Activated T-cell treated with anti-CD3 and anti-CD28 coated beads for 48 hours (primary cell): Measurements from ENCODE around the gene INPP5K.
A peak's percentile ranks its signal among the peaks of the same experiment; 100 is the strongest.

Source experiments
- DNase-seq: peaks from one replicate; pipeline ENCODE4 v3.0.0-alpha.2; 2020; ENCODE audit warnings: low read depth

INPP5K gene

GRCh38 chr17:1505586-1505985, 10.8 kb downstream of the INPP5K start:
- no peak for DNase-seq

DNA sequence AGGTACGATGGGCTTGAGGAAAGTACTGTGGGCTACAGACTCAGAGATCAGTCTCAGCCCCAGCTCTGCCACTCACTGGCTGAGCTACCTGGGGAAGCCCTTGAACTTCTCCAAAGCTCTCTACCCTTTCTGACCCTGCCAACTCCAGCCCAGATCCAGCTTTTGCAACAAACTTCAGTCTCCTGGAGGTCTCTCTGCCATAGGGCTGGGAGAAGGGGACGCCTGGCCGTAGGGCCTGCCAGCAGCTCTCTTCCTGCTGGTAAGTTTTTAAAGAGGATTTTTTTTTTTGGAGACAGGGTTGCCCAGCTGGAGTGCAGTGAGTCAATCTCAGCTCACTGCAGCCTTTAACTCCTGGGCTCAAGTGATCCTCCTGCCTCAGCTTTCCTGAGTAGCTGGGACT, 11.5 kb downstream of the INPP5K start:
- DNase-seq, result no peak

DNA sequence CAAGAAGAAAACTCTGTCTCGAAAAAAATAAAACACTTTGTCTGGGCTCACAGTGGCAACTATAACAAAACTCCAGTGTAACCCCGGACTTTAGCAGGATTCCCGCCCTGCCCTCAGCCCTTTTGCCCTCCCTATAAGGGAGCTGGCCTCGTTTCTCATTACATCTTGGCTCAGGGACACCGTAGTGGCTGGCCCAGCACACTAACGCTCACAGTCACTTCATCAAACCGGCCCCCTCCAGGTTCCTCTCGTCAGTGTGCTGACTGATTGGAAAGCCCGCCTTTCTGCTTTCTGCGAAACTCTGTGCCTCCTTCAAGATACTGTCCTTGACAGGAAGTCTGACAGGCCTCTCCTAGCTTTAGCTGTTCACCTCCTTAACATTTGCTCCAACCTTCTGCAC, 12.7 kb downstream of the INPP5K start:
- no peak for DNase-seq

- DNase-seq, result no peak
Measured at GRCh38 chr17:1498869-1499268, 17.5 kb downstream of the INPP5K start.

- DNase-seq, result no peak
Measured at GRCh38 chr17:1498233-1498632, 18.2 kb downstream of the INPP5K start.

- no peak for DNase-seq
Measured at GRCh38 chr17:1497831-1498230, 18.6 kb downstream of the INPP5K start.

GRCh38 chr17:1496869-1497268, 19.5 kb downstream of the INPP5K start:
- no peak for DNase-seq

GRCh38 chr17:1495265-1495989, 21.0 kb downstream of the INPP5K start:
- no peak for DNase-seq

DNA sequence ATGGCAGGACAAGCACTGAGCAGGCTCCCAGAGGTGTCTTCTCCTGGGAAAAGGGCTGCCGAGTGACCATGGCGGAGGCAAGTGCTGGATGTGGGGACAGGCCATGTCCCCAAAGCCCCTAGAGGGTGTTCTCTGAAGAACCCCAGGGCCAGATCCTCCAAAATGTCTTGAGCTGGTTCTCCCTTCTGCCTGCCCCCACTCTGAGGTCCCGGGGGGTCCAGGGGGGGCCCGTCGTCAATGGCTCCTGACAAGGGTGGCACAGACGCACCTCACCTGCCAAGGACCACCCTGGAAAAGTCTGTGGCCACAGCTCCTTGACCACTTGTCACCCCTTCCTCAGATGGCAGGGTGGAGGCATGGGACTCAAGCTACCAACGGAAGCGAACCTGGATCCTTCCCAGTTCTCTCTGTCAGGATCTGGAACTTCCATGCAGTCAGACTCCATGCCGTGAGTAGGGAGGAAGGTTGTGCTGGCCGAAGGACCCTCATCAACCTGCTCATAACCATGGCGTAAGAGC, 21.6 kb downstream of the INPP5K start:
- DNase-seq, result no peak

DNA sequence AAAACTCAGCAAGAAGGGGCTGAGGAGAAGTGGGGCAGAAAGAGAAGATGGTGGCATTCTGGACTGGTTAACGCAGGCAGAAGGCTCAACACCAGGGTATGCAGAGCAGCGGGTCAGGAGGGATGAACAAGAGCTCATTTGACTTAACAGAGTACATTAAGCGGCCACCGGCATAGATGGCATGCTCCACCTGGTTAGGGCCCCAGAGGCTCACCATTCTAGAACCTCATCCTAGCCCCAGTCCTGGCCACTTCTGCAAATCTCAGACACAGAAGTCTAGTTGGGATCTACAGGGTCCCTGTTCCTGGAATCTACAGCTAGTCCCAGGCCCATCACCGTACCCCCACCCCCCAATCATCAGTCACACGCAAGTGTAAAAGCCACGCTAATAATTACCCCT, 22.2 kb downstream of the INPP5K start:
- no peak for DNase-seq

GRCh38 chr17:1493291-1493980, 23.0 kb downstream of the INPP5K start:
- DNase-seq, result no peak

DNA sequence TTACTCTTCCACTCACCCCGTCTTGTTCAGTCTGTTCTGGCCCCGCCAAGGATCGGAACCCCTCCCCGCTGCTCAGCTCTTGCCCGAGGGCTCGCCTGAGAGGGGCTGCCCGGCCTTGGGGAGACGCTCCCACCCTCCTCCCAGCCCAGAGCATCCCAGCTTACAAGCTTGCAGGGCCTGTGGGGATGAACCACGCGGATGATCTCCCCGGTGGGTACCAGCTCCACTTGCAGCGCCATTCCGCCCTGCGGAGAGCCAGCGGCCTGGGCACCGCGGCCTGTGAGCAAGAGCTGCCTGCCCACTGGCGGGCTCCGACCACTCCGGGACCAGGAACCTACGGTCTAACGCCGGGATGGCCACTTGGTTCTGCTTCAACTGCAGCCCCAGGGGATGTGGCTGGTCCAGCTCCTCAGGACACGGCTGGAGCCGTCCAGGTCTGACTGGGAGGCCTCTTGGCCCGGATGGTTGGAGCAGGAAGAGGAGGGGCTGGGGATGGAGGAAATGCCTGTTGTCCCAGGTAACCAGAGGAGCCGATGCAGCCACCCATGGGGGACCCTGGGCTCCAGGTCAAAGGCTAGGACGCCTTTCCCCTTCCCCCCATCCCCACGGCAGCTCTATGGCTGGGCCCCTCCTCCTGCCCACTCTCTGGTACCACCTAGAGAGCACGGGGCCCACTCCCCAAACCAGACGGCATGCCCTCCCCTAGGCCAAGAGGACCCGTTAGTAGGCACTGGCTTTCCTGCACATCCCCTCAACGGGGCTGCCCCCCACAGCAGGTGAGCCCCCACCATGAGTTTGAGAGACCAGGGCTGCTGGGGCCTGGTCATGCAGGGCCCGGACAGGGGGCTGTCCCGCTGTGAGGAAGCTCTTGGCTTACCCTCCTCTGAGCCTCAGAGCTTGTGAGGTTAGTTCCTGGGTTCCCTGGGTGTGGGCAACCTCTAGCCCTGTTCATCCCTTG, 23.9 kb downstream of the INPP5K start, which contains the start of gene MYO1C:
Gene MYO1C (minus strand): TSS at position 438 of the 958 bp plus-strand sequence. CDS start 199 bp downstream, at position 239.
- DNase-seq, result no peak

GRCh38 chr17:1491443-1492248, 24.8 kb downstream of the INPP5K start:
- DNase-seq, result peak; percentile 62

DNA sequence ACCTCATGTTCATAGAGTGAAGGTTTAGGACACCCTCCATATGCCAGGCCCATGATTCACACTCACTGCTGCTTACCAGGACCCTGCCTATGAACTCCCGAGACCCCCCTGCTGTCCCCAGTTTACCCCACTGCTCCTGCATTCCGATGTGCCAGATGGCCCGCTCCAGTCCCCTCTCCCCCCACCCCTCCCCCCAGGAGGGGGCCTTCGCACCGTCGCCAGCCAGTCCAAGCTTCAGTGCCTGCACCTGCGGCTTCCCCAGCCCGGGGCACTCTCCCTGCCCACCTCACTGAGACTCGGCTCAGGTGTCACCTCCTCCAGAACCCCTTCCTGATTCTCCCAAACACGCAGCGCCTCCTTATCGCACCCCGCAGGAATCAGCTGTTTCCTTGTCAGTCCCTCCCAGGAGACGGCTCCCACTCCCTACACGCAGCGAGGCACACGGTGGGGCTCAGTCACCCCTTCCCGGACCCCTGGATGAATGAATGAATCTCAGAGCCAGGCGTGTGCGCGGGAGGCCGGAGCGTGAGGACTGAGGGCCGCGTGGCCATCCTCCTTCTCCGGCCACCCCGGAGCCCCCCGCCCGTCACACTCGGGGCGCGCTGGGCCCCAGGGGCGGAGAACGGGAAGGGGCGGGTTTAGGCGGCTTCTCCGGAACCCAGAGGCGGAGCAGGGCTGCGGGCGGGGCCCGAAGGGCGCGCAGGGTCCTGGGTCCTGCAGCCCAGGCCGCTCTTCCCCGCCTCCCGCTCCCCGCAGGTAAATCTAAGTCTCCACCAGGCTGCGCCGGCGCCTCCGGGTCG, 25.6 kb downstream of the INPP5K start:
- DNase-seq, result peak; percentile 62

GRCh38 chr17:1488826-1489270, 27.6 kb downstream of the INPP5K start:
- DNase-seq, result no peak

DNA sequence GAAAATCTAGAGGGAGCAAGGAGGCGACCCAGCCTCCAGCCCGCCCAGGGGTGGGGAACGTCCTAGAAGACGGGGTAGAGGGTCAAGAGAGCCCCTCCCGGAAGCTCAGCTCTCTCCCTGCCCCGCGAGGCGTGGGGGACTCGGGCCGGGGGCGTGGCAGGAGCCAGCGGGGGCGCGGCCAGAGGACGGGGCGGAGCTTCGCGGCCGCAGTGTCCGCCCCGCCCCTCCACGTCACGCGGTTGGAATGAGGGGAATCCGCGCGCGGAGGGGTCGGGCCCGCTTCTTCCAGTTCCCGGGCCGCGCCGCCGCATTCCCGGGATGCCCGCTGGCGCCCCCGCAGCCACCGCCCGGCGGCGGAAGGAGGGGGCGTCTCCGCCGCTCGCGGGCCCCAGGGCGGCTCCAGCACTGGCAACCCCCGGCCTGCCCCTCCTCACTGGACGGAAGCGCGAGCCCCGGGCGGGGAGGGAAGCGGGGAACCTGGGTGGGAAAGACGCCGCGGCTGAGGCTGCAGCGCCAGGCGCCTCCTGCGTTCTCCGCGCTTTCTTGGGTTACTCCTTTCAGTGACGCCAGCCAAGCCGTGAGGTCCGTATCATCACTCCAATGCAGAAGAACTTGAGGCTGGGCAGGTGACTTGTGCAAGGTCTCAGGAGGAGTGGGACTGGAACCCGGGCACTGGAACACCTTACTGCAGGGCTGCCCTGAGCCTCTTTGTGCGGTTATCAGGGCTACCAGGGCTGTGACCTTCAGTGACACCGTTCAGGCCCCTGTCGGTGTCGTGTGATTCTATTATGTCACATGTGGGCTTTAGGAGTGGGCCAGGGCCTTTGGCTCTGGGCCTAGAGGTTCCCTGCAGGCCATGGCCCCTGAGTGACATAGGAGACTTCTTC, 28.2 kb downstream of the INPP5K start:
- DNase-seq, result peak; percentile 67

GRCh38 chr17:1486802-1487695, 29.4 kb downstream of the INPP5K start:
- DNase-seq, result peak; percentile 74
